Breast epithelium (tissue), 4 donors: ENCODE results near the gene PUM2. TPM values are rescaled to one million over a fixed set of nuclear protein-coding genes. Genes with fewer than 3 reads are reported as not detected.
"Not testable (repeated sequence)": the region's sequence is repeated elsewhere in the genome, so short reads cannot be mapped to it uniquely, and the experiment has no call there.

Experiments used
- DNase-seq, 2 donors: peaks; one replicate each; pipeline ENCODE4 v3.0.0-alpha.2; 2019; ENCODE audit warnings: low spot score in 2 of 2
- H3K27ac ChIP-seq, 2 donors: fragments of 200-600 bp; sonication (generic) in 1 of 2; one replicate each; pipeline ENCODE4 v1.5.1; 2016 to 2019; ENCODE audit warnings: mild to moderate bottlenecking in 1 of 2
- H3K27me3 ChIP-seq, 2 donors: fragments of 200-600 bp; sonication (generic) in 1 of 2; one replicate each; pipeline versions ENCODE4 v1.5.1 to v1.6.0; 2017 to 2019; ENCODE audit warnings: control low read depth in 1 of 2, mild to moderate bottlenecking in 1 of 2
- H3K36me3 ChIP-seq: fragments of 200-600 bp; one replicate; pipeline ENCODE4 v1.5.1; 2019
- H3K4me1 ChIP-seq, 2 donors: fragments of 200-600 bp; sonication (generic); one replicate each; pipeline ENCODE4 v1.5.1; 2016 to 2019; ENCODE audit warnings: control low read depth in 1 of 2
- H3K4me3 ChIP-seq, 3 donors: fragments of 200-600 bp; sonication (generic); 1 replicate in 2 of 3; 2 replicates in 1 of 3; pipeline ENCODE4 v1.5.1; 2016 to 2019; ENCODE audit warnings: mild to moderate bottlenecking in 3 of 3, moderate library complexity in 2 of 3
- H3K9me3 ChIP-seq, 2 donors: fragments of 200-600 bp; sonication (generic) in 1 of 2; one replicate each; pipeline ENCODE4 v1.5.1; 2016 to 2019; ENCODE audit warnings: control low read depth in 1 of 2
- POLR2A ChIP-seq: fragments of 450-650 bp; IDR thresholded peaks from one replicate; pipeline ENCODE4 v1.6.1; 2016; ENCODE audit warnings: antibody characterized with exemption, mild to moderate bottlenecking, moderate library complexity
- POLR2AphosphoS5 ChIP-seq, 3 donors: sonication (generic); formaldehyde crosslinking; IDR thresholded peaks; one replicate each; pipeline ENCODE4 v1.6.1; 2017; ENCODE audit warnings: antibody characterized with exemption in 3 of 3
- intact Hi-C: fragments of 100-400 bp; cut with DNase I; formaldehyde crosslinking; loops from one replicate; pipeline ENCODE4 v1.15.1; 2023; ENCODE audit warnings: low total_unique reads
- total RNA-seq, 3 donors: library from RNA; depleted of rRNA; stranded (reverse); fragments of >200 nt; gene quantifications; one replicate each; pipeline ENCODE4 v1.1.0, GENCODE V29; 2016
- TF ChIP-seq, protein P1 (sequence below), 3 donors: fragments of 450-650 bp; IDR thresholded peaks; one replicate each; pipeline ENCODE4 v1.5.1; 2016 to 2017; ENCODE audit warnings: antibody characterized with exemption in 3 of 3, mild to moderate bottlenecking in 3 of 3, moderate library complexity in 3 of 3

Gene PUM2
- total RNA-seq, 3 donors from 2014 or later: 69.3 to 94.0 (median 92.8) TPM

DNA sequence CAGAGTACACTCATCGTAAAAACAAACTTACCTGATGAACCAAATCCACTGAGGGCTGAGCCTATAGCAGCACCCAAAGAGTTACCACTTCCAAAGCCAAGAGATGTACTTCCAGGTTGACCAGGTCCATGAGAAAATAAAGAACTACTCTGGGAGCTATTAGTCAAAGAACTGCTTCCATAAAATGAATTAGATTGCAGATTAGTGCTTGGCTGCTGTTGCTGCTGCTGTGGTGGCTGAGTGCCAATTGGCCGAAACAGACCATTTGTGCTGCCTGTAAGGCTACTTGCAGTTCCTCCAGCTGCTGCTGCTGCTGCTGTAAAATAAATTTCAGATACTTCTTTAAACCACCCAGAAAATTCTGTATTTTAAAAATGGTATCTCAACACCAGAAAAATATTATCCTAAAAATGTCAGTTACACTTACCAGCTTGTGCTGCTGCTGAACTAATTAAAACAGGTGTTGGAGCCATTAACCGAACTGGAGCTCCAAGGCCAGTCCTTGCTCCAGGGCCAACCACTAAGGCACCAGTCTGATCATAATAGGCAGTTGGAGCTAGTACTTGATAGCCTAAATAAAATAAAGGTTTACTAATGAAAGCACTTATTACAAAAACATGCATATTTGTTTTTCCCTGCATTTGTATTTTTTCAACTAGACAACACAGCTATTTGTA is 67.6 kb downstream of the PUM2 start:
- intact Hi-C loops: no loop called here
- no peak overlapping the region for H3K4me3 ChIP-seq
- no peaks in the 10 kb centered on the region for H3K4me1 ChIP-seq
- no peak for DNase-seq
- H3K27ac ChIP-seq: no peak overlapping the region
- H3K27me3 ChIP-seq: no peaks in the 10 kb centered on the region
- no peaks in the 10 kb centered on the region for H3K36me3 ChIP-seq
- no peak for TF ChIP-seq POLR2AphosphoS5 (IDR thresholded peaks at IDR 0.05)
- TF ChIP-seq, protein P1, sequence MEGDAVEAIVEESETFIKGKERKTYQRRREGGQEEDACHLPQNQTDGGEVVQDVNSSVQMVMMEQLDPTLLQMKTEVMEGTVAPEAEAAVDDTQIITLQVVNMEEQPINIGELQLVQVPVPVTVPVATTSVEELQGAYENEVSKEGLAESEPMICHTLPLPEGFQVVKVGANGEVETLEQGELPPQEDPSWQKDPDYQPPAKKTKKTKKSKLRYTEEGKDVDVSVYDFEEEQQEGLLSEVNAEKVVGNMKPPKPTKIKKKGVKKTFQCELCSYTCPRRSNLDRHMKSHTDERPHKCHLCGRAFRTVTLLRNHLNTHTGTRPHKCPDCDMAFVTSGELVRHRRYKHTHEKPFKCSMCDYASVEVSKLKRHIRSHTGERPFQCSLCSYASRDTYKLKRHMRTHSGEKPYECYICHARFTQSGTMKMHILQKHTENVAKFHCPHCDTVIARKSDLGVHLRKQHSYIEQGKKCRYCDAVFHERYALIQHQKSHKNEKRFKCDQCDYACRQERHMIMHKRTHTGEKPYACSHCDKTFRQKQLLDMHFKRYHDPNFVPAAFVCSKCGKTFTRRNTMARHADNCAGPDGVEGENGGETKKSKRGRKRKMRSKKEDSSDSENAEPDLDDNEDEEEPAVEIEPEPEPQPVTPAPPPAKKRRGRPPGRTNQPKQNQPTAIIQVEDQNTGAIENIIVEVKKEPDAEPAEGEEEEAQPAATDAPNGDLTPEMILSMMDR (IDR thresholded peaks at IDR 0.05): no peak
- TF ChIP-seq POLR2A: no peak
- H3K9me3 ChIP-seq: no peaks in the 10 kb centered on the region

GRCh38 chr2:20281876-20282275 is 68.8 kb downstream of the PUM2 start:
- H3K36me3 ChIP-seq: no peaks in the 10 kb centered on the region
- no peaks in the 10 kb centered on the region for H3K4me1 ChIP-seq
- no peaks in the 10 kb centered on the region for H3K9me3 ChIP-seq
- TF ChIP-seq POLR2A: no peak
- TF ChIP-seq POLR2AphosphoS5 (IDR thresholded peaks at IDR 0.05): no peak
- TF ChIP-seq, protein P1 (IDR thresholded peaks at IDR 0.05): no peak
- H3K4me3 ChIP-seq: no peak overlapping the region
- intact Hi-C loops: no loop called here
- H3K27ac ChIP-seq: no peak overlapping the region
- no peak for DNase-seq
- no peaks in the 10 kb centered on the region for H3K27me3 ChIP-seq

DNA sequence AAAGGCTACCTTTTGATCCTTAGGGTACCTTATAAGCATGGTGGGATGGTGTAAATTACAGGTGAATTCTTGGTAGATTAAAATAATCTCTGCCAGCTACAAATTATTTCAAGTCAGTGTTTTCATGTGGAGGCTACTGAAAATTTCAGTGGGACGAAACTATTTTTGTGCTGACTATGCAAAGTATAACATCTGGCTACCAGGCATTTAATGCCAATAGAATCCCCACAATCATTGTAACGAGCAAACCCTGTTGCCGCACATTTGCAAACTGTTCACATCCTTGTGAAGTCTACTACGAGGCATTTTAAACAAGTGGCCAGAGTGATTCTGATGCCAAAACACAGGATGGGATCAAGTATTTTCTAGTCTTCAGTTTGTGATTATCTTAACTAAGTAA is 77.6 kb downstream of the PUM2 start:
- Histone ChIP-seq H3K4me3 (no peak overlapping the region), H3K36me3 (no peaks in the 10 kb centered on the region), H3K27me3 (no peaks in the 10 kb centered on the region), H3K4me1 (no peaks in the 10 kb centered on the region), H3K9me3 (no peaks in the 10 kb centered on the region), H3K27ac (no peak overlapping the region)
- intact Hi-C loops: no loop called here
- no peak for DNase-seq
- TF ChIP-seq, protein P1 (IDR thresholded peaks at IDR 0.05): no peak
- TF ChIP-seq POLR2A (no peak), POLR2AphosphoS5 (IDR thresholded peaks at IDR 0.05) (no peak)

- H3K27me3 ChIP-seq, DNase-seq, H3K4me1 ChIP-seq, intact Hi-C loops, H3K36me3 ChIP-seq, H3K4me3 ChIP-seq, H3K27ac ChIP-seq, H3K9me3 ChIP-seq: not testable (repeated sequence)
These were observed 82.3 kb downstream of the PUM2 start for GRCh38 chr2:20268317-20268716.

- Histone ChIP-seq H3K27me3 (no peaks in the 10 kb centered on the region), H3K27ac (no peak overlapping the region), H3K4me3 (no peak overlapping the region), H3K4me1 (no peaks in the 10 kb centered on the region), H3K9me3 (no peaks in the 10 kb centered on the region), H3K36me3 (no peaks in the 10 kb centered on the region)
- no peak for DNase-seq
- intact Hi-C loops: no loop called here
- no peak for TF ChIP-seq POLR2A
These were observed 83.1 kb downstream of the PUM2 start for GRCh38 chr2:20267529-20267928.

DNA sequence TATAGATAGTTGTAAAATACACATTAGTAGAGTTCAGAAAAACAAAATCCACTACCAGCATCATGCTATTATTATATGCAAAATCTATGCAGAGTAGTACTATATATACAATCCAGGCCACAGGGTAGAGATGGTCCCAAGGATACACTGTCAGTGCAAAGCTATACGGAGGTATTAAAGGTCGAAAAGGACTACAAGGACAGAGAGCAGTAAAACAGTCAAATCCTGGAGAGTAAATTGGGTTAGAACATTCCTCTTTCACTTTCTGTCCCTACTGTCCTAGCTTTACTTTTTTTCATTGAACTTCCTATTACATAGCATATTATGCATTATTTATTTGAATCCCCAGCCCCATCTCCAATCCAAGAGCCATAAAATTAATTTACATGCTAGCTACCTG is 86.0 kb downstream of the PUM2 start:
- Histone ChIP-seq H3K4me3 (no peak overlapping the region), H3K27me3 (no peaks in the 10 kb centered on the region), H3K4me1 (no peaks in the 10 kb centered on the region), H3K27ac (no peak overlapping the region), H3K36me3 (no peaks in the 10 kb centered on the region), H3K9me3 (no peaks in the 10 kb centered on the region)
- no peak for DNase-seq
- TF ChIP-seq, protein P1 (IDR thresholded peaks at IDR 0.05): no peak
- intact Hi-C loops: no loop called here
